ENCODE results near the gene FASTKD1.

- TF ChIP-seq CTCF (IDR thresholded peaks at IDR 0.05) (no peak), MAZ (IDR thresholded peaks at IDR 0.05; ENCODE audit: borderline replicate concordance, low read depth, low read length) (no peak), JUN (IDR thresholded peaks at IDR 0.05) (no peak), CBX2 (IDR thresholded peaks at IDR 0.05; ENCODE audit: borderline replicate concordance, low read depth) (no peak), GATA3 (IDR thresholded peaks at IDR 0.05; ENCODE audit: borderline replicate concordance) (no peak), POLR2A (IDR thresholded peaks at IDR 0.05; ENCODE audit: low read length) (no peak), KDM5A (IDR thresholded peaks at IDR 0.05) (no peak), MAX (IDR thresholded peaks at IDR 0.05) (no peak), POLR2AphosphoS2 (conservative IDR thresholded peaks at IDR 0.05; ENCODE audit: low read length) (no peak), ESRRA (IDR thresholded peaks at IDR 0.05; ENCODE audit: borderline replicate concordance, low read length) (no peak), RAD21 (conservative IDR thresholded peaks at IDR 0.05 in 1 of 2, IDR thresholded peaks at IDR 0.05 in 1 of 2) (no peak), MYC (IDR thresholded peaks at IDR 0.05; ENCODE audit: borderline replicate concordance, low read length) (no peak)
These were observed 63.7 kb downstream of the FASTKD1 start for GRCh38 chr2:169509955-169510354.

Data from A549 (cell line).